ENCODE results near the gene NPM1.

DNA sequence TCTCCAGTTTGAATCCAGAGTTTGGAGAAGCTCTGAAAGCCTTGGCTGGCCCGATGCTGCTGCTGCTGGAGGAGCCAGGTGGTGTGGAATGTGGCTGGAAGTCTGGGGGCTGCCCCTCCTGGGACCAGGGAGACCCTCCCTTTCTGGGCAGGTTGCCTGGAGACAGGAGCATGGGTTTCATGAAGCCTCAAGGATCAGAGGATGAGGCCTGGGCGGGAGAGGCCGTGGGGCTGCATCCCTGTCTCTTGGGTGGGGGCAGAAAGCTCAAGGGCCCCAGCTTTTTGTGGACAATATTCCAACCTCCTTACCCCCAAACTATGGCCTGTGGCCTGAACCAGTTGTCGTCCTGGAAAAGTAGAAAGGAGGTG is 41.9 kb downstream of the NPM1 start:
- TF ChIP-seq, protein P1, sequence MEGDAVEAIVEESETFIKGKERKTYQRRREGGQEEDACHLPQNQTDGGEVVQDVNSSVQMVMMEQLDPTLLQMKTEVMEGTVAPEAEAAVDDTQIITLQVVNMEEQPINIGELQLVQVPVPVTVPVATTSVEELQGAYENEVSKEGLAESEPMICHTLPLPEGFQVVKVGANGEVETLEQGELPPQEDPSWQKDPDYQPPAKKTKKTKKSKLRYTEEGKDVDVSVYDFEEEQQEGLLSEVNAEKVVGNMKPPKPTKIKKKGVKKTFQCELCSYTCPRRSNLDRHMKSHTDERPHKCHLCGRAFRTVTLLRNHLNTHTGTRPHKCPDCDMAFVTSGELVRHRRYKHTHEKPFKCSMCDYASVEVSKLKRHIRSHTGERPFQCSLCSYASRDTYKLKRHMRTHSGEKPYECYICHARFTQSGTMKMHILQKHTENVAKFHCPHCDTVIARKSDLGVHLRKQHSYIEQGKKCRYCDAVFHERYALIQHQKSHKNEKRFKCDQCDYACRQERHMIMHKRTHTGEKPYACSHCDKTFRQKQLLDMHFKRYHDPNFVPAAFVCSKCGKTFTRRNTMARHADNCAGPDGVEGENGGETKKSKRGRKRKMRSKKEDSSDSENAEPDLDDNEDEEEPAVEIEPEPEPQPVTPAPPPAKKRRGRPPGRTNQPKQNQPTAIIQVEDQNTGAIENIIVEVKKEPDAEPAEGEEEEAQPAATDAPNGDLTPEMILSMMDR (conservative IDR thresholded peaks at IDR 0.05; ENCODE audit: low read depth, low read length) = no peak
- TF ChIP-seq EZH2 (IDR thresholded peaks at IDR 0.05; ENCODE audit: borderline replicate concordance, low read depth, low read length, poor library complexity, severe bottlenecking) = no peak
